ENCODE measurements around the gene HOXA7.

HOXA7 gene

DNA sequence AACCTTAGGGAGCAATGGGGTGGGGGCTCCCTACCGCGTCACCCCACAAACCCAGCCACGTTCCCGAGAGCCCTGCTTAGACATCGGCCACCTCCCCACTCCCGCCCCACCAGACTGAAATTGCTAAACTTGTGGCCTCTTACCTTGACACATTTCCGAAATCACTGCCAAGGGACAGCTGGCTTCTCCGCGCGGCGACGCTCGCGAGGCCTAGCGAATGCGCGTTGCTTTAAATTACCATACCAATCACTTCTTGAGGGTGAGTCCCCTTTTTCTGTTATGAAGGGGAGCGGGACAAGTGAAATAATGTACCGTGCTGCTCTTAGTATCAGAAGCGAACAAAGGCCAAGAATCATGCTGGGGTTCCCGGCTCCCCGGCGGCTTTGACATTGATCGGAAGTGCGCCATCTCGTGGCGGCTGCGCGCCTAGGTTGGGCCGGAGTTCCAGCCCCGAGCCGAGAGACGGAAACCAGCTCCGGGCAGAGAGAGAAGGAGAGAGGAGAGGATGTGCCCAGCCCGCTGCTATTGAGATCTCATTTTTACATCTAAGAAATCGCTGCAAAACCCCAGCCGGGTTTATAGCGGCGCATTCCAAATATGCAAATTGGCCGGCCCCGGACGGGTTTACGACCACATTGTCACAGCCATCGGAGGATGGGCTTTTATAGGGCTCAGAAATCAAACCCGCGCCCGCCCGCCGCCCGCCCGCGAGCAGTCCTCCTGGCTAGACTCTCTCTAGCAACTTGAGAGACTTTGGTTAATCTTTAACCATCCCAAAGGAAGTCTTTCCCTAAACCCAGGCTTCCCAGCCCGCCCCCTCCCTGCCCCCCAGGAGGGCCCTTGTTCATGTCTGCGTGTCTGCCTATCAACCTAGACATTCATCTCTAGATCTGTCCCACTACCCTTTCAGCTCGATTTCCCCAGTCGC is 23.3 kb upstream of the HOXA7 start:
- no peak for DNase-seq (ENCODE audit: low read depth)
- TF ChIP-seq, protein P1, sequence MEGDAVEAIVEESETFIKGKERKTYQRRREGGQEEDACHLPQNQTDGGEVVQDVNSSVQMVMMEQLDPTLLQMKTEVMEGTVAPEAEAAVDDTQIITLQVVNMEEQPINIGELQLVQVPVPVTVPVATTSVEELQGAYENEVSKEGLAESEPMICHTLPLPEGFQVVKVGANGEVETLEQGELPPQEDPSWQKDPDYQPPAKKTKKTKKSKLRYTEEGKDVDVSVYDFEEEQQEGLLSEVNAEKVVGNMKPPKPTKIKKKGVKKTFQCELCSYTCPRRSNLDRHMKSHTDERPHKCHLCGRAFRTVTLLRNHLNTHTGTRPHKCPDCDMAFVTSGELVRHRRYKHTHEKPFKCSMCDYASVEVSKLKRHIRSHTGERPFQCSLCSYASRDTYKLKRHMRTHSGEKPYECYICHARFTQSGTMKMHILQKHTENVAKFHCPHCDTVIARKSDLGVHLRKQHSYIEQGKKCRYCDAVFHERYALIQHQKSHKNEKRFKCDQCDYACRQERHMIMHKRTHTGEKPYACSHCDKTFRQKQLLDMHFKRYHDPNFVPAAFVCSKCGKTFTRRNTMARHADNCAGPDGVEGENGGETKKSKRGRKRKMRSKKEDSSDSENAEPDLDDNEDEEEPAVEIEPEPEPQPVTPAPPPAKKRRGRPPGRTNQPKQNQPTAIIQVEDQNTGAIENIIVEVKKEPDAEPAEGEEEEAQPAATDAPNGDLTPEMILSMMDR (IDR thresholded peaks at IDR 0.05; ENCODE audit: low read depth, low read length, missing control alignments): peak; percentile 64
- no peak overlapping the region for H3K4me3 ChIP-seq (ENCODE audit: low read depth, low read length)

DNA sequence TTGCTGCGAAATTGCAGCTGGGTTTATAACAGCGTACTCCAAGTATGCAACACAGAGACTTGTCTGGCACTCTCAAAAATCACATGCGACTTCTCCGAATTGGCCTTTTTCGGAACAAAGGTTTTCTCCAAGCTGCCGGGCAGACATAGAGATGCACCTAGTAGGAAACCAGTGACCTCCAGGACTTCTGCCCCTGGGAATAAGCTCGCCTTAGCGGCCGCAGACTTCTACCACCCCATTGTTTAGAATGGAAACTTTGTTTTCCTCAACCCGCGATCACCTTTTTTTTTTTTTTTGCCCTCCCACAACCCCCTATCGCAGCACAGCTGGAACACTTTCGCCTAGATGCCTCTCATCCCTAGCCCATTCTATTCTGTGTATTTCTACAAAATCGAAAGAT is 22.6 kb upstream of the HOXA7 start:
- no peak overlapping the region for H3K4me3 ChIP-seq (ENCODE audit: low read depth, low read length)
- DNase-seq (ENCODE audit: low read depth): no peak
- TF ChIP-seq, protein P1 (IDR thresholded peaks at IDR 0.05; ENCODE audit: low read depth, low read length, missing control alignments): no peak

DNA sequence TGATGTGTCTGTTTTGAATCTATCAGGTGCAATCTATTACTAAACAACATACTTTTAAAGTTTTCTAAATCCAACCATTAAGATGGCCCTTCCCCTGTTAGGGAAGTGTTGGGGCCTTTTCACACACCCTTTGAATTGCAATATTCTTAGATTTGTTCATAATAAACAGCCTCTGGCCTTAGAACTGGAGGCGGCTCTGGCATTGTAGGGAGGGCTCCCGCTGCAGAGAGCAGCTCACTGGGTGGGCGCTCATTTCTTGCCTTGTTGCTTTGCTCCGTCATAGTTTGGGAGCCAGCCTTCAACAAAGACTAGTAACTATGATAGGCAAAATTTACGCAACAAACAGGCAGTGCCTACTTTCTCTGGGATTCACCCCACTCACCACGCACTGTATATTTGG is 21.9 kb upstream of the HOXA7 start:
- TF ChIP-seq, protein P1 (IDR thresholded peaks at IDR 0.05; ENCODE audit: low read depth, low read length, missing control alignments): no peak
- no peak overlapping the region for H3K4me3 ChIP-seq (ENCODE audit: low read depth, low read length)
- DNase-seq (ENCODE audit: low read depth): no peak

DNA sequence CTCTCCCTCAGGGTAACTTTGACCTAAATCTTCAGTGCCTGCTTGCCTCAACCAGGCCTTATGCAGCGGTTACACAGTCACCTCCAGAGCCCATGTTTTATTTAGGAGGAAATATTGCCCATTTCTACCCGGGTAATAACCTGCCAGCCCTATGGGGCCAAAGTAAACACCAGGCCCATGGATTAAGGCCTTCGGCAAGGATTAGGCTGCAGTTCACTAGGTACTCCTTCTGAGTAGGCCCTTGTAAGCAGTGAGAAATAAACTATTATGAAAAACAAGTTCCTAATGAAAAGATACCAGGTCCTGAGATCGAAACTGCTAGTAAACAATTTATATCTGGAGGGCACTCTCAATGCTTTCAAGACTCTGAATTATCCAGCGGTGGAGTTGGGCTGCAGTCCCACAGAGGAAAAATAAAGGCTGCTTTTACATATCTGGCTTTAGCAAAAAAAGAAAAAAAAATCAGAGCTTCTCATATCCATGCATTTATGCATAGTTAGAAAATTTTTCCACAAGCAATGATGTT is 21.4 kb upstream of the HOXA7 start:
- no peak overlapping the region for H3K4me3 ChIP-seq (ENCODE audit: low read depth, low read length)
- DNase-seq (ENCODE audit: low read depth): no peak
- TF ChIP-seq, protein P1 (IDR thresholded peaks at IDR 0.05; ENCODE audit: low read depth, low read length, missing control alignments): no peak

DNA sequence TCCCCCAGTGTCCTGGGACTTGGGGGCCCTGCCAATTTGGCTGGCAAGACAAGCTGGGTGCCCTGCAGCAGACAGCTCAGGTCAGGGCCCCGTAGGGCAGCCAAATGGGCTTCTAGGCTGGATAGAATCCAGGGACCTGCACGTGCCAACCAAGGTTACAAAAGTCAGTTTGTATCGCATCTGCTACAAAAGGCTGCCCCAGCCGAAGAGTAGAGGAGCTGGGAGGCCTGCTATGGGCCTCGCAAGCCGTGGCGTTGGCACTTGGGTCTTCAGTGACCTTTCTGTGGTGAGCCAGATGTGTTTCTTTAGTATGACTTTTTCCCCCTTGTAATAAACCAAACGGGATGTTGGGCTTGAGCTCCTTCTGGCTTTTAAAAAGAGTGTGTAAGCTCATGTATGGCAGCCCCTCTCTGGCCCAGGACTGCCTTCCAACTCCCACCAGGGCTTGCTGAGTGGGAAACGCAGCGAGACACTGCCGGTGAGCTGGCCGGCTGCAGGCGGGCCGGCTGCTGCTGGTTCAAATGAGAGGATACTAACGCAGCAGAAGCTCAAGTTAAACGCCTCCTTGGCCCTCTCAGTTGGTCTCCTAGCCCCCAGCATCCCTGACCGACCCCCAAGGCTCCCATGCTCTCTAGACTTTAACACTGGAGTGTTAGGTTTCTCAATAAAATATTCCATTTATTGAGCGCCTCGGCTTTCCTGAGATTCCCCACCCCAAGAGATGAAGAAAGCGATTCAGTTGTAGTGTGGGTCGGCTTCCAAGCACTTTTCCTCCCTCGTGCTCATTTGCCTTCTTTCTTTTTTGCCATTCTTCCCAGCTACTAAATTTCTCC is 20.7 kb upstream of the HOXA7 start:
- TF ChIP-seq, protein P1 (IDR thresholded peaks at IDR 0.05; ENCODE audit: low read depth, low read length, missing control alignments): no peak
- no peak overlapping the region for H3K4me3 ChIP-seq (ENCODE audit: low read depth, low read length)
- DNase-seq (ENCODE audit: low read depth): no peak

DNA sequence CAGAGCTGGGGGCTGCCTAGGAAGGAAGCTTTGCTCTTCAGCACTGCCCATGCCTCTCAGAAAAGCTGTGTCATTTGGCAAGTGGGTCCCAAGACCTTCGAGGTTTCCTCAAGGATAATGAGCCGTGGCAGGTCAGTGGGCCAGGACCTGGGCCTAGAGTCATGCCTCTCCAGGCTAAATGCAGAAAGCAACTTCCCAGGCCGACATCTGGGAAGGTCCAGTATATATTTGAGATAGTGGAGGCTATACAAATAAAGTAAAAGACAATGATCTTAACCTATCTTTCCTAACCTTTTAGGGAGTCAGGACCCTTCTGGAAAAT is 20.0 kb upstream of the HOXA7 start:
- H3K4me3 ChIP-seq (ENCODE audit: low read depth, low read length): no peak overlapping the region
- DNase-seq (ENCODE audit: low read depth): no peak
- TF ChIP-seq, protein P1 (IDR thresholded peaks at IDR 0.05; ENCODE audit: low read depth, low read length, missing control alignments): no peak

Data from GM12864 (cell line).